HG03103 (cell line): Measurements from ENCODE around the gene RCOR3.
"Not testable (repeated sequence)": the region's sequence is repeated elsewhere in the genome, so short reads cannot be mapped to it uniquely, and the experiment has no call there.

ENCODE experiments used
- ATAC-seq: cut with Tn5 transposase; IDR thresholded peaks from one replicate; pipeline ENCODE4 v1.9.1; 2021; ENCODE audit warnings: low read depth; ENCODE audit not compliant: unreplicated experiment

The RCOR3 gene

DNA sequence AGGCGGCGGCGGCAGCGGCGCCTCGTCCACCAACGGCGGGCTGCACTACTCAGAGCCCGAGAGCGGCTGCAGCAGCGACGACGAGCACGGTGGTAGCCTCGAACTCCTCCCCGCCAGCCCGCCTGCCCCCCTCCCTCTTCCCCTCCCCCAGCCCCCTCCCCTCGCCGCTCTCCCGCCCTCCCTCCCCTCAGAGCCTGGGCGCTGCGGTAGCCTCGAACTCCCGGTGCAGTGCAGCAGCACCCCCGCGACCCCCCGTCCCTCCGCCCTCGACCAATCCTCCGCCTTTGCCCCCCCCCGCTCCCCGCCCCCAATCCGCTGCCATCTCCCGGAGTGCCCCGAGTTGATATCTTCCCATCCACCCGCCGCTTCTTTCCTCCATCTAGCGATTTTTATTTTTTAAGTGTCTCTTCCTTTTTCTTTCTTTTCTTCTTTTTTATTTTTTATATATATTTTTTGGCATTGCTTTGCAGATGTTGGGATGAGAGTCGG is 516 bp downstream of the RCOR3 start:
- peak; percentile 15 for ATAC-seq

DNA sequence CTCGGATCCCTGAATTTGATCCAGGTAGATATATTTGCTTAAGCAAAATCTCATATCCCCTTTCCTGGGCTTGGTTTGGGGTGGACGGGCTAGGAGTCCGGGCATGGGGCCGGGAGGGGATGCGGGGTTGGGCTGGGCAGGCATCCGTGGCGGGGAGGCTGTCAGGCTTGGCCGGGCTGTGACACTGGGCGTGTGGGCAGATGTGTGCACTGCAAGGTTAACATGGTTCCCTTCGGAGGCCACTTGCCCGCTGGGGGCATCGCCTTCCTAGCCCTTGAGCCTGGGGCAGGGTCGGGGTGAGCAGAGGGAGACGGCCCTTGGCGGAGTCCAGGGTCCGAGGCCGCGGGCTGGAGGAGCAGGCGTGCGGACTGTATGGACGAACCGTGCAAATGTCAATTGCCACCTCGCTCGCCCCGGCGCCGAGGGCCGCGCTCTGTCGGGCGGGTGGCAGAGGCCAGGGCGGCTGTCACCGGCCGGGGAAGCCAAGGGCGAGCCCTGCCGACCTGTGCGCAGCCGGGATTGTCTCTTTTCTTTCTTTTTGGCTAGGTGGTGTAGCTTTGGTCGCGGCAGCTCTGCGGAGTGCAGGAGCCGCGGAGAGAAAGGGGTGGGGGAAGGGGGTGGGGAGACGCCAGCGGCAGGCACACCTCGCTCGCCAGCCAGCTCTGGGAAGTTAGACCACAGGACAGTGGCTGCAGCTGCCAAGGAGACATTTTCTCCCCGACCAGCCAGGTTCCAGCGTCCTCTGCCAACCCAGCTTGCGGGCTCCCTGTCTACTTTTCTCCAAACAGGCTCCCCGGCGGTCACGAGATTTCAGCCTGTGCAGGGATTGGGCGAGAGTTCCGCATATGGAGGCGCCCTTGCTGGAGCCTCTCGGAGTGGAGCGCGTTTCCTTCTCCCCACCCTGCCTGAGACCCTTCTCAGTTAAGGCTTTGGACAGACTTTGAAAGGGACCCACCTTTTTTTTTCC is 1.3 kb downstream of the RCOR3 start:
- peak; percentile 26 for ATAC-seq

DNA sequence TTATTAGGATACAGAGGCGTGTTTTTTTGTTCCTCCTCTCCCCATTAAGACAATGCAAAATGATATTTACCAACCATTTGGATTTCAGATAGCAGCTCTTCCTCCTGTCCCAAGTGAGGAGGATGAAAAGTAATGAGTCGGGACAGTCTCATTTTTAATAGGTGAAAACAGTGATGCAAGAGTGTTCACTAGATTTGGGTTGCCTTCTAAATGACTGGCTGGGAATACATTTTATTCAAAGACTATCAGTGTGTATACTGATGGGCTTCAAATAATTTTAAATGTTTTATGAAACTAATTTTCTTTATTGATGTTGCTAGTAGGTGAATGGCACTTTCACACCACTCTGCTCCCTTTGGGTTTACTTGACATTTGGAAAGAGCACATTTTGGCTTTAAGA is 2.1 kb downstream of the RCOR3 start:
- no peak for ATAC-seq

DNA sequence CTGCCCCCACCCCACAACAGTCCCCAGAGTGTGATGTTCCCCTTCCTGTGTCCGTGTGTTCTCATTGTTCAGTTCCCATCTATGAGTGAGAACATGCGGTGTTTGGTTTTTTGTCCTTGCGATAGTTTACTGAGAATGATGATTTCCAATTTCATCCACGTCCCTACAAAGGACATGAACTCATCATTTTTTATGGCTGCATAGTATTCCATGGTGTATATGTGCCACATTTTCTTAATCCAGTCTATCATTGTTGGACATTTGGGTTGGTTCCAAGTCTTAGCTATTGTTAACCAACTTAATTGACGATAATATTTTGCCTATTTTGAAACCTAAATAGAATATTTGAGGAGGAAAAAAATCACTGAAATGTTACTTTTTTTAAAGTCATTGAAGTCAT is 3.9 kb downstream of the RCOR3 start:
- not testable (repeated sequence) for ATAC-seq

DNA sequence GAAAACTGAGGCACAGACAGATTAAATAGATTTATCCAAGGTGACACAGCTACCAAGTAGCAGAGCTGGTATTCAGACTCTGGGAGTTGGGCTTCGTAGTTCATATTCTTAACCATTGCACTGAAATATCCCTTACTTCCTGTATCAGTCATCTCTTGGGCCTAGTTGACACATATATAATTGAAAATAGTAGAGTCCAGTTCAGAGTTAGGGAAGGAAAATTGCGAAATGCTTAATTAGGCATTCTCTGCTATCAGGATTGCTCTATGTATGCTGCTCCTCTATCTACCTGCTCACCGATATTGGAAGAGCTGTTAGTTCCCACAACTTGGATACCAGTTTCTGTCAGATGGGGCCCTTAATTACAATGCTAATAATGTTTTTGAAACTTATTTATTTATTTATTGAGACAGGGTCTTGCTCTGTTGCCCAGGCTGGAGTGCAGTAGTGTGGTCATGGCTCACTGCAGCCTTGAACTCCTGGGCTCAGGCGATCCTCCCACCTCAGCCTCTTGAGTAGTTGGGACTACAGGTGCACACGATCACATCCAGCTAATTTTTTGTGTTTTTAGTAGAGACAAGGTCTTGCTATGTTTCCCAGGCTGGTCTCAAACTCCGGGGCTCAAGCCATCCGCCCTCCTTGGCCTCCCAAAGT is 8.2 kb downstream of the RCOR3 start:
- no peak for ATAC-seq

DNA sequence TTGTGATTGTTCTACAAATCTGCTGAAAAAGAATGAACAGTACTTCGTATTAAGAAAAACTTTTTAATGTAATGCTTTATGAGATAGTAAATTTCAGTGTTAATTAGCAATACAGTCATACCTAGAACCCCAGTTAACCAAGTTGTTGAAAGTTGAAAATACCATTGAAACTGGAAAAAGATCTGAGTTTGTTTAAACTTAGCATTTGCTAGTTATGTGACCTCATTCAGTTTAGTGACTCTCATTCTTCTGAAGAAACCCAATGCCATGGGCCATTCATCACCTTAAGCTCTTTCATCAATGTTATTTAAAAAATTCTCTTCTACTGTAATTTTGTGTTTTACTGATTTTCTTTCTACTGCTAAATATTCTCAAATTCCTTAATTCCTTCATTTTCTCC is 20.2 kb downstream of the RCOR3 start:
- no peak for ATAC-seq

DNA sequence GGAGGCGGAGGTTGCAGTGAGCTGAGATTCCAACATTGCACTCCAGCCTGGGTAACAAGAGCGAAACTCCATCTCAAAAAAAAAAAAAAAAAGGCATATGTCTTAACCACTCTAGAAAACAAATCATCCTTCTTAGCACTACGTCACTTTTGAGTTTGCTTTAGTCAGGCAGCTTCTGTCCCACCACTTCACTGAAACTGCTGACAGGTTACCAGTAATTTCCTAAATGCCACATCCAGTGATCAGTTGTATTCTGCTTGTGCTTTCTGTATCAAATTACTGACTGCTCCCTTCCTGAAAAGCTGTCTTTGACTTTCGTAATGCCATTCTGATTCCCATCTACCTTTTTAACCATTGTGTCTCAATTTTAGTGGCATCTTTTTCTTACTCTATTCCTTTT is 21.7 kb downstream of the RCOR3 start:
- no peak for ATAC-seq

DNA sequence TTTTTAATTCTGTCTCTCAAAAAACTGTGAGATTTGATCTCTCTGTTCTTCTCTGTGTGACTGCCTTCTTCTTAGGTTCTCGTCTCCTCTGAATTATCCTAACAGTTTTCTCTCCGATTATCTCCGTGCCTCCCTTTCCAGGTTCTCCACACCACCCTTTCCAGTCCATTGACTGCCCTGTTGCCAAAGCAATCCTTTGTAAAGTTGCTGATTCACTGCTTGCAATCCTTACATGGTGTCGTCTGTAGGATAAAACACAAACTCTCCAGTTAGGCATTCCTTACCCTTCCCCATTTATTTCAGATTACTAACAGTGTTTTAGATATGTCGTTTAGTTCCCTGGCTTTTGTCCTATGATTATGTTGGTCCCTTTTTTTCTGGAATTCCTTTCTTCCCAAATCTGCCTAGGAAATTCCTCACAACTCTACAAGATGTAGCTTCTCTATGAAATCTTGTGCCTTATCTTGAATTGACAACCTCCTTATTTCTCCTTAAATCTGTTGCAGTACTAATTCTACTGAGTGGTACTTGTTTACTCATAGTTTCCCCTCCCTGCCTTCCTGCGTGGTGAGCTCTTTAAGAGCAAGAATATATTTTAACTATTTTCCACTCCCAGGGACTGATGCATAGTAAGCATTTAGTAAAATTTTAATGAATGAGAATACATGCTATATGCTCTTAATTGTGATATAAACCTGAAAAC is 22.3 kb downstream of the RCOR3 start:
- no peak for ATAC-seq

DNA sequence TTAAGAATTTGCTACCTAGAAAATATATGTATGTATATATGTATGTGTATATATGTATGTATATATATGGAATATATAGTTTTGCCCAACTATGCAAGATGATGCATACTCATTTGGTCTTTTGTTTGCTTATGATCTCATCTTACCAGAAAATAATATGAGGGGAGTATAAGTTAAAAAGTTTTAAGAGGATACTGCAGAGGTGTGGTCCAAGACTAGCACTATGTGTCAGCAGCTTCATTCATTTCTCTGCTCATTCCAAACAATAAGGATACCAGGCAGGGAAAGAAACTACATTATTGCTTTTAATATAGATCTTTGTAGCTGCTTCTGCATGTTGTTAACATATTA is 22.8 kb downstream of the RCOR3 start:
- no peak for ATAC-seq

DNA sequence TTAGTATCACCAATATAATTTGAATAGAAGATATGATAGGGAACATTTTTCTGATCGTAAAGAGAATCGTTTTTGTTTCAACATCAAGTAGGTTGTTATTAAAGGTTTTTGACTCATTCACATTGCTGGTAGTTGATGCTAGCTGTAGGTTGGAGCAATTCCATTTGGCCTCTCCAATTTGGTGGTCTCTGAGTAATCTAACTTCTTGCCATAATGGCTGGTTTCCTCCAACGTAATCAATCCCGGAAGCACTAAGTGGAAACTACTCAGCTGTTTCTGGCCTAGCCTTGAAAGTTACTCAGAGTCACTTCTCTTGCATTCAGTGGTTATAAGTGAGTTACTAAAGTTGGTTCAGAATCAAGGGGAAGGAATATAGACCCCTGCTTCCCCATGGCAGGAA is 26.0 kb downstream of the RCOR3 start:
- no peak for ATAC-seq

DNA sequence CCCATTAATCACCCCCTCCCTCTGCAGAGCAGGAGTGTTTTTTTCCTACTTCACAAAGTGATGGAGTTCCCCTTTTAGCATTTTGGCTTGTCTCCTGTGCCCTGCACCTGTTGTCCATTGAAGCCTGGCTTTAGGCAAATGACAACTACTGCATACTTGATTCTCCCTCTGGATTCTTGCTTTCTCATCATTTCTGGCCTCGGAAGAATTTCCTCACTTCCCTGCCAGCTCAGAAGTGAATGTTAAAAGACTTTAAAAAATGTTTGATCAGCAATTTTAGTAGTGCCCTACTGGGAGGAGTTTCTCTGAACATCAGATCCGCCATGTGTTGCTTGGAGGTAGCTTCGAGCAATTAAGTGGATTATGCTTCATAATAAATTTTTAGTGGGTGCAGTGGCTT is 28.1 kb downstream of the RCOR3 start:
- ATAC-seq = no peak

DNA sequence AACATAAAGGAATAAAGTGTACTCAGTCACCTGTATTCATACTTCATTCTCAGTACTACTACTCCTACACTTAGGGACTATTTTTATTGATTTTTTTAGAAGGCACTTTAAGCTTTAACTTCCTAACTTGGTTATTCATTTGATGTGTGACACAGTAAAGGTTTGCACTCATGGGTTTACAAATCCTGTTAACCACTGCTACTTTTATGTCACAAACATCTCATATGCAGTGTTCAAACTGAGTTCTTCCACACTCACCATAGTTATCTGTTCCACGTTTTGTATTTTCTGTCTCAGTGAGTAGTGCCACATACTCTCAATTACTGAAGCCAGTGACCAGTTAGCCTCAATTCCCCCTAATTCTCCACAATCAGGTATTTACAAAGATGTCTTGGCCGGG is 33.2 kb downstream of the RCOR3 start:
- no peak for ATAC-seq

DNA sequence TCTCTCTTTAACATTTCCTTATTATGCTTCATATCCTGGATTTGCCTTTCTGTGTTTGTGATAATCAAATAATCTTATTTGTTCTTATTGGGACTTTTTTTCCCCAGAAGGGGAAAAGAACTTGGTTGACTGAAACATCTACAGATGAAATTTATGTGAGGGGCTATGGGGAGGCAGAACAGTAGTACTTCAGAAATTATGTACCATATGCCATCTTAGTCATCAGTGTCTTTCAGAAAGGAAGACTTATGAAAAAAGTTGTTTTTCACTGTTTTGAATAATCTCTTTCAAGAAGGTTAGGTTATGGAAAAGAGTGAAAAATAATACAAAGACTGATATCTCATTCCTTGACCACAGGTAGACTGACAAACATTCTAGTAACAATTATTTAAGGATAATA is 37.2 kb downstream of the RCOR3 start:
- no peak for ATAC-seq

DNA sequence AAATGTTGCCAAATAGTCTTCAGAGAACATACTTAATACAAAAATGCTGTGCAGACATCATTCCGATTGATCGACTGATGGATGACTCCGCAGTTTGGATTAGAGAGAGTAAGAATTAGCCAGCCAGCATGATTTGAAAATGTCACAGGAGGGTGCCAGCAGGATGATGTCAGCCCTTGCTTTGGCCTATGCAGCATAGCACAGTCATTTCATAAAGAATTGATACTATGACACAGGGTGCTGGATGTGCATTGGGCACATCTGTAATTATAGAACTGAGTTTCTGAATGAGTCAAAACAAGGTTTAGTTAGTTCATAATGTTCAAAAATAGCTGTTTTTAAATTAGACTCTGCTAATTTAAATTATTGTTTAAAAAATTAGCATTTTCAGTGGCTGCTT is 45.9 kb downstream of the RCOR3 start:
- ATAC-seq = peak; percentile 95

DNA sequence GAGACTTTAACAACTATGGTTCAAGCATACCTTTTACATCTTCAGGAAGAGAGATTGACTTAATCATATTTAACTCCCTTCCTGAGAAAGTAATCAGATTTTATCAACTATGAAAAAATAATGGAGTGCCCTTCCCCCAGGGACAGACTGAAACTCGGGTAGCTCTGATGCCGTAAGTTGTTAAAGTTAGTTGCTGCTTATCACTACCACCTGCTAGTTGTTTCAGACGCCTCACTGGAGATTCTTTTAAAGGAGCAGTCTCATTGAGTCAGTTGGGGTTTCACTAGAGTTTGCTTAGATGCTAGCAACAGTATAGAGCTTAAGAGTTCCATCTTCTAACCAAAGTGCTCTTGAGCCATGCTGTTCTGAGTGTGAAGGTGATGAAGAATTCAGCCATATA is 50.5 kb downstream of the RCOR3 start:
- ATAC-seq = no peak

DNA sequence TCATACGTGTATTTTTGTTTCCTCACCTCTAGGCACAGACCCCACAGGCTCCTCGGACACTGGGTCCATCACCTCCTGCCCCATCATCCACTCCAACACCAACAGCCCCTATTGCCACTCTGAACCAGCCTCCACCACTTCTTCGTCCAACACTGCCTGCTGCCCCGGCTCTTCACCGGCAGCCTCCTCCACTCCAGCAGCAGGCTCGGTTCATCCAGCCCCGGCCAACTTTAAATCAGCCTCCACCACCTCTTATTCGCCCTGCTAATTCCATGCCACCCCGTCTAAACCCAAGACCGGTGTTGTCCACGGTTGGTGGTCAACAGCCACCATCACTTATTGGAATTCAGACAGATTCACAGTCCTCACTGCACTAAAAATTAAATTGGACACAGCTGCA is 54.2 kb downstream of the RCOR3 start:
- ATAC-seq = no peak

DNA sequence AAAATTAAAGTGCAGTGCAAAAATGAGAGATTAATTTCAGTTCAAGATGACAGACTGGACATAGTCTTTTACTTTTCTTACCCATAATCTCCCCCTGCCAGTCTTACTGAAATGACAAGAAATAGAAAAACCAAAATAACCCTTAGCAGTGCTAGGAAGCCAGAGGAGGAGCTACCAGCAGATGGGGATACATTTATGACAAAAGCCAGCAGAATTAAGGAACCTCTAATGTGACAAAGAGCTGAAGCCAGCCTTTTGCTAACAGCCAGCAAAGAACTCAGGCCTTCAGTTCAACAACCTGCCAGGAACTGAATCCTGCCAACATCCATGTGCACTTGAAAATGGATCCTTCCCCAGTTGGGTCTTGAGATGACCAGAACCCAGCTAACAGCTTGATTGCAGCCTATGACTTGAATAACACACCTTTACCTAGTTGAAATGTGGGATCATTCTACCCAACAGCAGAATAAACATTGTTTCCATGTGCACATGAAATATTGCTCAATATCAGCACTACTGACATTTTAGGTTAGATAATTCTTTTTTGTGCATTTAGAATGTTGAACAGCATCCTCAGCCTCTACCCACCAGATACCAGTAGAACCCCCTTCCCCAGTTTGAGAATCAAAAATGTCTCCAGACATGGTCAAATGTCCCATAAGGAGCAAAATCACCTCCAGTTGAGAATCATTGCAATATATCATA is 59.6 kb downstream of the RCOR3 start:
- no peak for ATAC-seq

DNA sequence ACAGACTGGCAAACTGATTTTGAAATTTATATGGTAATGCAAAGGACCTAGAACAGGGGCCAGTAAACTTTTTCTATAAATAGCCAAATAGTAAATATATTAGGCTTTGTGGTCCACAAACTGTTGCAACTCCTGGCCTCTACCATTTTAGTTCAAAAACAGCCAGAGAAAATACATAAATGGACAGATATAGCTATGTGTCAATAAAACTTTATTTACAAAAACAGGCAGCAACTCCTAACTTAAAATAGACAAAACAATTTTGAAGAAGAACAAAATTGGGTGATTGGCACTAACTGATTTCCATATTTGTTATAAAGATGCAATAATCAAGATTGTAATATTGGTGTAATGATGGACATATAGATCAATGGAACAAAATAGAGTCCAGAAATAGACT is 60.7 kb downstream of the RCOR3 start:
- ATAC-seq = no peak

DNA sequence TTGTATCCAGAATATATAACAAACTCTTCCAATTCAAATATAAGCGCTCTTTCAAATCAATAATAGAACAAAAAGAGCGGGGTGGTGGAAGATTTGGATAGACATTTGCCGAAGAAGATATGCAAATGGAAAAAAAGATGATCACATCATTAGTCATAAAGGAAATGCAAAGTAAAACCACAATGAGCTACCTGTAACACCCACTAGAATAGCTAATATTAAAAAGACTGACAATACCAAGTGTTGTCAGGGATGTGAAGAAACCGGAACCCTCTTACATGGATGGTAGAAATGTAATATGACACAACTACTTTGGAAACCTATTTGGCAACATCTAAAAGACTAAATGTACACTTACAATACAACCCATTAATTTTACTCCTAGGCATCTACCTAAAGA is 61.8 kb downstream of the RCOR3 start:
- no peak for ATAC-seq

DNA sequence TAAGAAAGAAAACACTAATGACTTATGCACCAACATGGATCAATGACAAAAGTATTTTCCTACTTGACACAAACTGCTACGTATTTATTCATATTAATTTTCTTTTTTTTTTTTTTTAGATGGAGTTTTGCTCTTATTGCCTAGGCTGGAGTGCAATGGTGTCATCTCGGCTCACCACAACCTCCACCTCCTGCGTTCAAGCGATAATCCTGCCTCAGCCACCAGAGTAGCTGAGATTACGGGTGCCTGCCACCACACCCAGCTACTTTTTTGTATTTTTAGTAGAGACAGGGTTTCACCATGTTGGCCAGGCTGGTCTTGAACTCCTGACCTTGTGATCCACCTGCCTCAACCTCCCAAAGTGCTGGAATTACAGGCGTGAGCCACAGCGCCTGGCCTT is 62.5 kb downstream of the RCOR3 start:
- ATAC-seq = not testable (repeated sequence)
